Esophagus muscularis mucosa (tissue), 3 donors: Measurements from ENCODE around the gene DAPK2.

Experiments
- POLR2AphosphoS5 ChIP-seq, 2 donors: sonication (generic); formaldehyde crosslinking; IDR thresholded peaks; one replicate each; pipeline ENCODE4 v1.6.1; 2017; ENCODE audit warnings: antibody characterized with exemption in 2 of 2
- TF ChIP-seq, protein P1 (sequence below), 3 experiments: fragments of 200-600 bp in 2 of 3; fragments of 450-650 bp in 1 of 3; sonication (generic) in 2 of 3; IDR thresholded peaks; one replicate each; pipeline ENCODE4 v1.5.1; 2017 to 2019; ENCODE audit warnings: antibody characterized with exemption in 3 of 3, mild to moderate bottlenecking in 2 of 3, moderate library complexity in 1 of 3

DNA sequence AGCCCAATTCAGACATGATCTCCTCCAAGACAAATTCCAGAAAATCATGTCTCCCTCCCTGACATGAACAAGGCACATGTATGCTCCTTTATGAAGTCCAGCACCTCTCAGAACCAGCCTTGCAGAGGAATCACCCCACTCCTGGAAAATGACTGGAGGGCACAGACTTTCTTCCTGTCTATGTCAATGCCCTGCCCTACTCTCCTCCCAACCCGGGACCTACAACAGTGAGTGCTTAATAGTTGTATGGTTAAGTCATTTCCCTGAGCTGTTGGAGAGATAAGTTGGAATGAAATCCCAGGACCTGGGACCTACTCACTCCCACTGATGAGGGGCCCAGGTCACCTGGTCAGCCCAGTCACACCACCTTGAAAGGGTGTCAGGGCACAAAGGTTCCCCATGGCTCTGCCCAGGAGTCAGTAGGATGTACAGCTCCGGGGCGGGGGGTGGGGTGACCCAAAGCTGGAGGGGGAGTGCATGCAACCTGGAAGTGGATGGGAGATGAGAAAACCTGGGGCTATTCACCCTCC lies 132.4 kb downstream of the DAPK2 start:
- TF ChIP-seq, protein P1, sequence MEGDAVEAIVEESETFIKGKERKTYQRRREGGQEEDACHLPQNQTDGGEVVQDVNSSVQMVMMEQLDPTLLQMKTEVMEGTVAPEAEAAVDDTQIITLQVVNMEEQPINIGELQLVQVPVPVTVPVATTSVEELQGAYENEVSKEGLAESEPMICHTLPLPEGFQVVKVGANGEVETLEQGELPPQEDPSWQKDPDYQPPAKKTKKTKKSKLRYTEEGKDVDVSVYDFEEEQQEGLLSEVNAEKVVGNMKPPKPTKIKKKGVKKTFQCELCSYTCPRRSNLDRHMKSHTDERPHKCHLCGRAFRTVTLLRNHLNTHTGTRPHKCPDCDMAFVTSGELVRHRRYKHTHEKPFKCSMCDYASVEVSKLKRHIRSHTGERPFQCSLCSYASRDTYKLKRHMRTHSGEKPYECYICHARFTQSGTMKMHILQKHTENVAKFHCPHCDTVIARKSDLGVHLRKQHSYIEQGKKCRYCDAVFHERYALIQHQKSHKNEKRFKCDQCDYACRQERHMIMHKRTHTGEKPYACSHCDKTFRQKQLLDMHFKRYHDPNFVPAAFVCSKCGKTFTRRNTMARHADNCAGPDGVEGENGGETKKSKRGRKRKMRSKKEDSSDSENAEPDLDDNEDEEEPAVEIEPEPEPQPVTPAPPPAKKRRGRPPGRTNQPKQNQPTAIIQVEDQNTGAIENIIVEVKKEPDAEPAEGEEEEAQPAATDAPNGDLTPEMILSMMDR (IDR thresholded peaks at IDR 0.05), result no peak
- no peak for TF ChIP-seq POLR2AphosphoS5 (IDR thresholded peaks at IDR 0.05)
